ENCODE results near the gene CACNA1C.

DNA sequence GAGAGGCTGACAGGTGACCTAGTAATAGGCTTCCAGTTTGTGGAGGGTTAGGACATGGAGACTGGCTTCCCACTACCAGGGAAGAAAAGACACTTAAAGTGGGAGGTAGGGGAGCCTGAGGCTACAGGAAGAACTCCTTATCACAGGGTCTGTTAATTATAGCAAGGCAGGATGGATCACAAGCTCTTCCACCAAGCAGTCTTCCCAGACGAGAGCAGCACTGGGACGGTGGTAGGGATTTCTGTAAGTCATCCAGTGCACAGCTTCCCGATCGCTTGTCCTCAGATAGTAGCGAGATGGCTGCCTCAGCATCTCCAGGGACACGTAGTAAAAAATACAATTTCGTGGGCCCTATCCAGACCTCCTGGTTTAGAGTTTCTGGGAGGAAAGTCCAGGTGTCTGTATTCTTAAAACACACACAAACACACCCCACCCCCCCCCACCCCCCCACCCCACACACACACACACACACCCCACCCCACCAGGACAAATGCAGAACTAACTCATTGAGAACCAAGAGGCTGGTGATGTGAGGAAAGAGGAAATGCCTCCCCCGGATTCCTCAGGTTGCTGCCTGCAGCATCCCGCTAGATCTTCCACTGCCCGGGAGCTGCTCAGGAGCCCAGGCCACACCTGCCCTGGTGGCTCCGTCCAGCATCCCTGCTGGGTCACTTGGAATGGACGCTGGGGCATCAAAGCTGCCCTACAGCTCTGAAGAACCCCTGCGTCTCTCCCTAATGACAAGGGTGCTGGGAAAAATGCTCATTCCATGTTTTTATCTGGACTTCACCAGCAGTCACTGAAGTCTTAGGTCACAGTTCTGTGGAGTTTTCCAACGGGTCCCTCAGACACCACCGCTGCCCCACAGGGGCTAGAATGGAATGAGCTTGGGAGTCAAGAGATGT is 307.2 kb downstream of the CACNA1C start:
- TF ChIP-seq, protein P1, sequence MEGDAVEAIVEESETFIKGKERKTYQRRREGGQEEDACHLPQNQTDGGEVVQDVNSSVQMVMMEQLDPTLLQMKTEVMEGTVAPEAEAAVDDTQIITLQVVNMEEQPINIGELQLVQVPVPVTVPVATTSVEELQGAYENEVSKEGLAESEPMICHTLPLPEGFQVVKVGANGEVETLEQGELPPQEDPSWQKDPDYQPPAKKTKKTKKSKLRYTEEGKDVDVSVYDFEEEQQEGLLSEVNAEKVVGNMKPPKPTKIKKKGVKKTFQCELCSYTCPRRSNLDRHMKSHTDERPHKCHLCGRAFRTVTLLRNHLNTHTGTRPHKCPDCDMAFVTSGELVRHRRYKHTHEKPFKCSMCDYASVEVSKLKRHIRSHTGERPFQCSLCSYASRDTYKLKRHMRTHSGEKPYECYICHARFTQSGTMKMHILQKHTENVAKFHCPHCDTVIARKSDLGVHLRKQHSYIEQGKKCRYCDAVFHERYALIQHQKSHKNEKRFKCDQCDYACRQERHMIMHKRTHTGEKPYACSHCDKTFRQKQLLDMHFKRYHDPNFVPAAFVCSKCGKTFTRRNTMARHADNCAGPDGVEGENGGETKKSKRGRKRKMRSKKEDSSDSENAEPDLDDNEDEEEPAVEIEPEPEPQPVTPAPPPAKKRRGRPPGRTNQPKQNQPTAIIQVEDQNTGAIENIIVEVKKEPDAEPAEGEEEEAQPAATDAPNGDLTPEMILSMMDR (IDR thresholded peaks at IDR 0.05): no peak
- TF ChIP-seq POLR2A (IDR thresholded peaks at IDR 0.05): no peak
- TF ChIP-seq POLR2AphosphoS5 (IDR thresholded peaks at IDR 0.05): no peak
- no peak for TF ChIP-seq EP300 (IDR thresholded peaks at IDR 0.05)

All from suprapubic skin (tissue), 4 donors.